HuH-7 (cell line): Measurements from ENCODE around the gene RIMOC1.

Source experiments
- DNase-seq: peaks from one replicate; pipeline ENCODE4 v3.0.0; 2011; ENCODE audit warnings: low spot score

Gene RIMOC1, protein sequence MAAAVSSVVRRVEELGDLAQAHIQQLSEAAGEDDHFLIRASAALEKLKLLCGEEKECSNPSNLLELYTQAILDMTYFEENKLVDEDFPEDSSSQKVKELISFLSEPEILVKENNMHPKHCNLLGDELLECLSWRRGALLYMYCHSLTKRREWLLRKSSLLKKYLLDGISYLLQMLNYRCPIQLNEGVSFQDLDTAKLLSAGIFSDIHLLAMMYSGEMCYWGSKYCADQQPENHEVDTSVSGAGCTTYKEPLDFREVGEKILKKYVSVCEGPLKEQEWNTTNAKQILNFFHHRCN

DNA sequence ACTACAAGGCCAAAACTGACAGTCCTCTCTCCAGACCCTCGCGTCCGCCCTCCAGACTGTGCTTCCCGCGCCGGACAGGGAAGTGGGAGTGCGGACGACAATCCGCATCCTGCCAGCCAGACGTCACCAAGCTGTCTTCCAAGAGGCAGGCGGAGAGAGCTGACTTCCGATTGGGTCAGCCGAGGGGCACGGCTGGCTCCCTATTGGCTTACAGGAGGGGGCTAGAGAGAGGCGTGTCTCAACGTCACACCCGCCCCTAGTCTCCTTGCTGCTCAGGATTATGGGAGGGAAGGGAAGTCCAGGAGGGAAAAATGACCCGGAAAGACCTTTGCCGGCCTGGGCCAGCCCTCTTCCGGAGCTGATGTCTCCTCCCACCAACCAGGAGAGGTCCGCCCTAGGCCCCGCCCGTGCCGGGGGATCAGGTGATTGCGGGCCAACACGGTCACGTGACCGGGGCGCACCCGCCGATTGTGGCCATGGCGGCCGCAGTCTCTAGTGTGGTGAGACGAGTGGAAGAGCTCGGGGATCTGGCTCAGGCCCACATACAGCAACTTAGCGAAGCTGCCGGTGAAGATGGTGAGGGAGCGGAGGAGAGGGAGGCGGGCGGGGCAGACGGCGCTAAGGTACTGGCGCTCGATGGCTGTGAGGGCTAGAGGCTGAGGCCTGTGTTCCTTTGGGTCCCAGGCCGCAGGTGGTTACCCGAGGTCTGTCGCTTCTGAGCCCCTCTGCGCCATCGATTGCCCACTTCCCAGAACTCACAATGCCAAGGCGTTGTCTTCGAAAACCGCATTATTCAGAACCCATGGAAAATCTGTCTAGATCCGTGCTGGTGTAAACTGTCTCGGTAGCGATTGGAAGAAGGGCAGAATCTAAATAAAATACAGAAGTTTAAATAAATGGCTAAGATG lies at the start of gene RIMOC1:
Gene RIMOC1, plus strand, starts transcription at position 453 of the 908 bp plus-strand sequence. Its CDS starts 24 bp downstream, at position 477.
- DNase-seq: peak; percentile 96

DNA sequence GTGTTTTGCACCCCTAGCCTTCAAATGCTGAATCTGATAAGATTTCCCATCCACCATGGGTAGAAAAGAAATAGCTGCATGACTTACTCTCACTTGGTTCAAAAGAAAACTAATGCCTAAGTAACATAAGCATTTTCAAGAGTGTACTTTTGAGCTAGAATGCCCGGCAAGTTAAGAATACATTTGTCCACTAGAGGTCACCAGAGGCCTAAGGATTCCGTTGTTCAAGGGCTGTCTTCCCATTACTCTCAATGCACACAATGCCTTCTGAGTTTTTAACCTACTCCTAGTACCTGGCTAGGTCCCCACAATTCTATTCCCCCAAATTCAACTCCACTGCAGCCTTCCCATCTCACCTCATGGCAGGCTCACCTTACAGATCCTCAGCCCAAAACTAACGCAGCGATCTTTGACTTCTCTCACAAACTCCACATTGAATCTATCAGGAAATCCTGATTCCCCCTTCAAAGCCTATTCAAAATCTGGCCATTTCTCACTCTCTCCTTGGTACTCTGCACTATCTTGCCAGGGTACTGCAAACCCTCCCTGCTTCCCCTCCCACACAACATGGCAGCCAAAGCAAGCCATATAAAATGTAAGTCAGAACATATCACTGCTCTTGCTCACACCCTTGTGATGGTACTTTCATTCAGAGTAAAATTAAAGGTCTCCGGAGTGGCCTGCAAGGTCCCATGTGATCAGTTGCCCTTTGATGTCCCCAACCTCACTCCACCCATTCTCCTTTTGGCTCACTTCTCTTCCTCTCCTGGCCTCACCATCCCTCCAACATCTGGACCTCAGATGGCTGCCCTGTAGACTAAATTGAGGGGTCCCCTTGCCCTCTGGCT lies 47.3 kb upstream of the RIMOC1 start:
- DNase-seq: peak; percentile 65

DNA sequence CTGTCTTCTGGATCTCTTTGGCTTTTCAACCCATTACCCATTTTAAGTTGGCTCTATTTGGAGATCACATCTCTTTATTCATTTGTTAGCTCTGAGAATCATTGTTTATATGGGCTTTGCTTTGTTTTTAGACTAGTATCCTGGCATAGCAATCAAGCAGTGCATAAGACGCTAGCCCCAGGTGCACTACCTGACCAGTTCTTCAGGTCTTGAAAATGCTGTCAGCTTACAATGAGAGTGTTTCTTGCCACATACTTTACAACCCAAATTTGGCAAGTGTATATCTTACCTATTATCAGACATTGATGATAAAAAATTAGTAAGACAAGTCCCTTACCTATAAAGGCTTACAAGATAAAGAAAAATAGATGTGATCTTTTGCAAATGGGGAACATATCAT lies 46.2 kb upstream of the RIMOC1 start:
- DNase-seq: no peak

DNA sequence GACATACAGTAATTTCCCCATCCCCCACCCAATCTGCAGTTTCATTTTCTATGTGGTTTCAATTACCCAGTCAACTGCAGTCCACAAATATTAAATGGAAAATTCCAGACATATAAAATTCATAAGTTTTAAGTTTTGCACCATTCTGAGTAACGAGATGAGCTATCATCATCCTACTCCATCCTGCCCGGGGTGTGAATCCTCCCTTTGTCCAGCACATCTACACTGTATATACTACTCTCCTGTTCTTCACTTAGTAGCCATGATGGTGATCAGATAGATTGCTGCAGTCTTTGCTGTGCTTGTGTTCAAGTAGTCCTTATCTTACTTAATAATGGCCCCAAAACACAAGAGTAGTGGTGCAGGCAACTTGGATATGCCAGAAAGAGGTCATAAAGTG lies 45.3 kb upstream of the RIMOC1 start:
- DNase-seq: no peak

DNA sequence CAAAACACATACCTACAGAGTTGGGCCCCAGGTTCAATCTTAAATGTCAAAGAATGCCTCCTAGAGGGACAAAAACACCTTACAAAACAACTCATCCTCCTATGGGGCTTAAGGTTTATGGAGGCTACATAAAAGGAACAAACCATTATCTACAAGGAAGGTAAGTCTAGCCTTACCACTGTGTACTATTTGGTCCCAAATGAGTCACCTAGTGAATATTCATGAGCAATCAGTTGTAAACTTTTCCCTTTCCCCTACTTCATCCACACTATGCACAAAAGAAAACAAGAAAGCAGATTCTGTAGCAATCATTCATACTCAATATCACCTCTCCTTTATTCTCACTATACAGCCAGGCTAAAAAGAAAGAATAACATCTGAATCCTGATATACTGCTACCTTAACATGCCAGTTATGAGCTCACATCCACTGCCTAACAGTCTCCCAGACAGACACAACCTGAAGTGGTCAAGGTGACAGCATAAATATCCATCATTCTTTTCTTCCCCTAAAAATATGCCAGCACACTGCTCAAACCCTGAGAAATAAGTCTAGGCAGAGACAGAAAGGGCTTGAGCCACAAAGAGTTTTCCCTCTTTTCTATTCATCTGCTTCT lies 40.2 kb upstream of the RIMOC1 start:
- DNase-seq: no peak

DNA sequence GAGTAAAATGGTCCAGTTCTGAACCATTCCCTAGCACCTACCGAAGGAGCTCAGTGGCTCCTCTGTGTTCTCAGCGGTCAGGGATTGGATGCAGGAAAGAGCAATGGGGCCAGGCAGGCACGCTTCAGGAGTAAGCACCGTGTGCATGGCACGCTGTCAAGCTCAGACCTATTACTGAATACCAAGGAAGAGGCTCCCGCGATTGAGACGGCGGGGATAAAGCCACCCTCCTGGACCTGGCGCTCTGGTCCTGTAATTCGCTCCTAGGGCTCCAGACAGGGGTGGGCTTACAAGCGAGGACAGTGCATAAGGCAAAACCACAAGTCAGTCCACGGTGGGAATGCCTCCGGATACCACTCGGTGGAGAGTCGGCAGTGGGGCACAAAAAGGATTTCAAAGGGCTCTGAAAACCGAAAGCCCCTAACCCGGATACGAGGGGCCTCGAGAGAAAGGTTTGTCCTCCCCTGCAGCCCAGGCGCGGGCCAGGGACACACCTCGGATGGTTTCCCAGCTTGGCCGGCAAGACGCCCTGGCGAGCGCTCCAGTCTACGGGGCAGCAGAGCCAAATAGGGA lies 34.9 kb upstream of the RIMOC1 start:
- no peak for DNase-seq

DNA sequence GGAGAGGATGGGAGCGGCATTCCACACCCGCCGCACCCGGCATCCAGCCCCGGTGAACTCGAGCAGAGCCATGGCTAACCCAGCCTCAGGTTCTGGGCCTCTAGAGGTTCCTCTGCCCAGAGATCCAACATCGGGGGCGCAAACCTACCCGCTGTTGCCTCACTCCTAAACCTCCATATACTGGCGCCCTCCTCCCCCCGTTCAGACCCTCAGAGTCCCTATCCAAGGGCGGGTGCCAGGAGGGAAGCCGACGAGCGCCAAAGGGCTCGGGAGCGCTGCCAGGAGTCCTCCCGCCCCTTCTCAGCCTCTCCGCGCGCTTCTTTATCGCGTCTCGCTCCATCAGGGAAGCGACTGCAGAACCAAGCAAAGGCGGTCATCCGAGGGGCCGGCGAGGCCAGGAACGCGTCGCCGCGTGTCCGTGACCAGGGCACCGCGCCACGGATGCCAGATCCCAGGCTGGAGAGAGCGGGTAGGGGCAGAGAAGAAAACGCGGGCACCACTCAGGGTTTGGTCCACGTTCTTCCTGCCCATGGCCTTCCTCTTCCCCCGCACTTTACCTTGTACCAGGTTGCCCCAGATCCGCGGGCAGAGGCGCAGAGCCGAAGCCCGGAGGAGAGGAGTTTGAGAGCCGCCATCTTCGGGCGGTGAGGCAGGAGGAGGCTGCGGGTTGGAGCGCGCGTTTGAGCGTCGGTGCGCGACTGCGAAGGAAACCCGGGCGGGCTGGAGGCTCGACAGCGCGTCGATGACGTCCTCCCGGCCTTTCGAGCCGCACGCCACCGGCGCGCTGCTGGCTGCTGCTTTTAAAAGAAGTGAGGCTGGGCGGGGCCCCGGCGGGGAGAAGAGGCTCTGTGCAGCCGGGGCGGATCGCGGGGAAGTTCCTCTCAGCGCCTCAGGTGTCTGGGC lies 34.2 kb upstream of the RIMOC1 start, which contains the start of gene OXCT1:
Gene OXCT1, minus strand, starts transcription at position 702 of the 903 bp plus-strand sequence. Its CDS starts 67 bp downstream, at position 635.
- DNase-seq: peak; percentile 43

DNA sequence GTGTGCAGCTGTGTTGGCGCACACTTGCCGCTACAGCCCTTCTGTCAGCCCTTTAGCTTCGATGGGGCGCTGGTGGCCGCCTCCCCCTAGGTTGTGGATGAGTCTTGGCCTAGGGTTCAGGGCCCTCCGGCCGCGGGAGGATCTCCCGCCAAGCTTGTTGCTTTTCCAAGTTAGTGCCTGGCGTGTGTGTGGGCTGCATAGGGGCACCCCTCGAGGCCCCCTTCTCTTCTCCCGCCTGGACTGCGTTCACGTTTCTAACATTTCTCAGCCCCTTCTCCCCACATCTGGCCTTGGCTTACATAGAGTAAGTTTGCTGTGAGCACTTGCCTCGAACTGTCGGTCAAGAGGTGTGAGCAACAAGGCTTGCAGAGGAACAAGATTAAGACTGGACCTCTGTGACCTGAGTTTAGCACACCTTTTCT lies 33.5 kb upstream of the RIMOC1 start:
- no peak for DNase-seq

DNA sequence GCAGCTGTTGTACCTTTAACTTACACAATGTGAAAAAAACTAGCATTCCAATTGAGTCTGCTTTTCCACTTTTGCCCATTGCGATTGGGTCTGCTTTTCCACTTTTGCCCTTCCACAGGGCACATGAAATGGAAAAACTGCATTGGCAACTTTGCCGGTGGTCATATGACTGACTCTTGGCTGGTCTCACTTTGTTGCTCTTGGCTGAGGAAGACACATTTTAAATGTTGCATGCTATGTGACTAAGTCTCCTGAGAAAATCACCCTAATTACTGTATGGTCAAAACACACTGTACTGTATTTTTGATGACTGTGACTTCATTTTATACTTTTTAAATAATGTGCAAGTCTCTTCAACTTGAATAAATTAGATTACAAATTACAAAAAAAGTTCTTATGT lies 32.3 kb upstream of the RIMOC1 start:
- no peak for DNase-seq

DNA sequence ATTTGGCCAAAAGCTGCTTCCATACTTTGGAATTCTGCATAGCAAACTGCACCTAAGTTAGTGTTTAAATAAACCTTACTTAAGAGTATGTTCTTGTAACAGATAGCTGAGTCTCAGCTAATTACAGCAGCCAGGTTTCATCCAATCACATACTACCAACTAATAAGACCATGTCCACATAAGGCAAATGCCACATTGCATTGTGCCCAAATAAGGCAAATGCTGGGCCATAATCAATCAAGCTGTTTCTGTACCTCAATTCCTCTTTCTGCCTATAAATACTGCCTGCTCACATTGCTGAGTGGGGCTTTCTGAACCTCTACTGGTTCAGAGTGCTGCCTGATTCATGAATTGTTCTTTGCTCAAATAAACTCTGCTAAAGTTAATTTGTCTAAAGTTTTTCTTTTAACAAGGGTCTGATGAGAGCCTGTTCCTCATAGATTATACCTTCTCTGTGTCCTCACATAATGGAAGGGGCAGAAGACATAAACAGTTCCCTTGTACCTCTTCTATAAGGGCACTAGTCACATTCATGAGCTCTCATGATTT lies 29.6 kb upstream of the RIMOC1 start:
- no peak for DNase-seq

DNA sequence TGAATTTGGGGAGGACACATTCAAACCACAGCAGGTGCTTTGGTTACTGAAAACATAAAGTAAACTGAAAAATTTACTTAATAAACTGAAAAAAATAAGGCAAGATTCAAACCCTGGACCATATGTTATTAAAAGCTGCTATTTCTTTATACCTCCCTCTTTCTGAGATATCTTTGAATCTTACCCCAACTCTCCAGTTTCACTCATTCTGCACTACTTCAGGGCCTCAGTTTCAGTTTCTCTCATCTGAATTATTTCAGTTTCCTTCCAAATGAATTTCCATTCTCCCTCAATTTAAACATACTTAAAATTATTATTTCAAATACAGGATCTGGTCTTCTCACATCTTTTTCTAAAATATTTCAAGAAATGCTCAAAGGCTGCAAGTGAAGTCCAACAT lies 29.0 kb upstream of the RIMOC1 start:
- DNase-seq: no peak

DNA sequence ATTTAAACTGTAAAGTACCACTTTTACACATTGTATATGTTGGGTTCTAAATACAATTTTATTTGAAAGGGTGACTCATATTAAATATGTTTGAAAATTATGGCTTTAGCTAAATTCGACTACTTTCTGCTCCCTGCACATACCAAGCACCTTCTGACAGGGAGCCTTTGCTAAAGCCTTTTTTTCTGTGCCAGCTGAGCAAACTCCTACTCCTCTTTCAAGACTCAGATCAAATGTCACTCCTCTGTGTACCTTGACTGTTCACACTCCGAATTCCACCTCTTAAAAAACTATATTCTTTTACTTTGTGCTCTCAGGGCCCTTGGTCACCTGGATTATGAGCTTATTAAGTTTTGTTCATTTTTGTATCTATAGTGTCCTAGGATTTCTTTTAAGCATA lies 27.5 kb upstream of the RIMOC1 start:
- no peak for DNase-seq

DNA sequence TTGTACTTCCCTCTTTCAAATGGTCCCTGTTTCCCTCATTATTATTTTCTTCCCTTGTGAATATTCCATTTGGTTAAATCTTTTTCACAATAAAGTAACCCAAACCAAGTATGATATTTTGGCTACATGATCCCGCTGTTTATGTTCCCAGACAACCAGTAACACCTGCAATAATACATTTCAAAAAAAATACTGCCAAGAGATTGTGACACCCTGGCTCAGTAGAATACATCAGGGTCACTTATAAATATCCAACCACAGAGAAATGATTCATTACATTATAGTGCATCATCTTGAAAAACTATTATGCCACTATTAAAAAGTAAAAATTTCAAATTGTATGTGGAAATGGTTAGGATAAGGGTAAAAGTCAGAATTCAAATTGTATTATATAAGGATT lies 26.7 kb upstream of the RIMOC1 start:
- no peak for DNase-seq

DNA sequence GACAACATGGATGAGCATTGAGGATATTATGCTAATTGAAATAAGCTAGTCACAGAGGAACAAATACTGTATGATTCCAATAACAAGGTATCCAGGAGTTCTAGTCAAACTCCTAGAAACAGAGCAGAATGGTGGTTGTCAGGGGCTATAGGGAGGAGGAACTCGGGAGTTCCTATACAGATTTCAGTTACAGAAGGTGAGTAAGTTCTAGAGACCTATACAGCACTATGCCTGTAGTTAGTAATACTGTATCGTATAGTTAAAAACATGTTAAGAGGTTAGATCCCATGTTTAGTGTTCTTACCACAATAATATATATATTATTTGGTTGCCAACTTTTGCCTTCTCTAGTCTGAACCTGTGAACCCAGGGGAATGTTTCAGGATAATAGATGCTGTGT lies 26.0 kb upstream of the RIMOC1 start:
- DNase-seq: no peak

DNA sequence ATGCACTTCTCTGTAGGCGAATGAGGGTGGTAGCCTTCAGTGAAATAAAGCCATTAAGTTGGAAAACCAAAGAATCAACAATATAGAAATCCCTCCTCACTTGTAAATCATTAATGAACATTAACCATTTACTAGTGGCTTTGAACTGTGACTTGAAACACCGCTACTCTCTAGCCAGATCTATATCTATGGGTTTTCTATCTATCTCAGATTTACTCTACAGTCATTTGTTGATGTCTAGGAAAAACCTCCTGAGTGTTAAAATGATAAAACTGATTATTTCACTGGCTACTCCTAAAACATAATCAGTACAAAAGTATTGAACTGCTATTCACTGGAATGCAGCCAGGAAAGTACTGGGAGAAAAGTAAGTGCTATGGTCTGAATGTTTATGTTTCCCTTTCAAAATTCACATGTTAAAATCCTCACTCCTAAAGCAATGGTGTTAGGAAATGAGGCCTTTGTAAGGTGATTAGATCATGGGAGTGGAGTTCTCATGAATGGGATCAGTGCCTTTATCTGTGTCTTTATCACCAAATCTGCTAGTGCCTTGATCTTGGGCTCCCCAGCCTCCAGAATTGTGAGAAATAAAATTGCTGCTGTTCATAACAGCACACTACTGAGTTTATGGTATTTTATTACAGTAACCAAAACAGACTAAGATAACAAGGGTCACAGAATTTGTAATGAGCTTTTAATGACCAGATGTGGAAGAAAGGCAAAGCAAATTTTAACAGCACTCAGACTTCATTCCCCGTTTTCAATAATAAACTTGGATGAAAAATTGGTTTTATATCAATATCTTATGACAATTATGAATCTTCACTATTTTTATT lies 25.3 kb upstream of the RIMOC1 start:
- DNase-seq: peak; percentile 44

DNA sequence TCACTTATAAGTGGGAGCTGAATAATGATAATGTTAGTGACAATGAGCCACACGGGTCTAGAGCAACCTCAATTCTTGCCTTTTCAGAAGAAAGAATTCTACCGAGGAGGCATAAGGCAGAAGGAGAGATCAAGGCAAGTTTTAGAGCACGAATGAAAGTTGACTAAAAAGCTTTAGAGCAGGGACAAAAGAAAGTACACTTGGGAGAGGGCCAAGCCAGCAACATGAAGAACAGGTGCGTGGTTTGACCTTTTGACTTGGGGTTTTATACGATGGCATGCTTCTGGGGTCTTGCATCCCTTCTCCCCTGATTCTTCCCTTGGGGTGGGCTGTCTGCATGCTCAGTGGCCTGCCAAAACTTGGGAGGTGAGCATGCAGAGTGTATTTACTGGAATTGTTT lies 21.4 kb upstream of the RIMOC1 start:
- DNase-seq: no peak

DNA sequence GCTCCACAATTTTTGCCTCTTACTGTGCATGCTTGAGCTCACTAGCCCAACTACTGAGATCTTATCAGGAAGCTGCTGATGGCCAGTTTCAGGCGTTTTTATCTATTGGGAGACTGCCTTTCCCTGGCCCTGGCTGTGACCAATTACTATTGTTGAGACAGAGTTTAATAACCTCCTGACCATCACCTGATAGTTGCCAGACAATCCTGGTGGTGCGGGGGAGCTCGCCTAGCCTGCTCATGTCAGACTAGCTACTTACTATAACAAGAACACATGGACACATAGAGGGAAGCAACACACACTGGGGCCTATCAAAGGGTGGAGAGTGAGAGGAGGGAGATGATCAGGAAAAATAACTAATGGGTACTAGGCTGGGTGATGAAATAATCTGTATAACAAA lies 20.9 kb upstream of the RIMOC1 start:
- no peak for DNase-seq

DNA sequence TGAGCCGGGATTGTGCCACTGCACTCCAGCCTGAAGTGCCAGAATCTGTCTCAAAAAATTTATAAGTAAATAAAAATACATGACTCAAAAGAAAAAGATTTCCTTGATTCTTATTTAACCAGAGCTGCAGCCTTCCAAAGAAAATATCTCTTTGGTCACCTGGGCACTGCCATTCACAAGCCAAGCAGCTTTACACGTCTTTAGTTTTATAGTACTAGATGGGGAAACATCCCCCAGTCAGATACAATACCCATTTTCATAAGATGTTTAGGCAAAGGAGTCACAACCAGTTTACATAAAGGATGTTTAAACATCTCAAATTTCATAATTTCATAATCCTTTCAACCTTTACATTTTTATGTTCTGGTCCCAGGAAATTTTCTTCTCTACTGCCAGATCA lies 20.2 kb upstream of the RIMOC1 start:
- DNase-seq: no peak

DNA sequence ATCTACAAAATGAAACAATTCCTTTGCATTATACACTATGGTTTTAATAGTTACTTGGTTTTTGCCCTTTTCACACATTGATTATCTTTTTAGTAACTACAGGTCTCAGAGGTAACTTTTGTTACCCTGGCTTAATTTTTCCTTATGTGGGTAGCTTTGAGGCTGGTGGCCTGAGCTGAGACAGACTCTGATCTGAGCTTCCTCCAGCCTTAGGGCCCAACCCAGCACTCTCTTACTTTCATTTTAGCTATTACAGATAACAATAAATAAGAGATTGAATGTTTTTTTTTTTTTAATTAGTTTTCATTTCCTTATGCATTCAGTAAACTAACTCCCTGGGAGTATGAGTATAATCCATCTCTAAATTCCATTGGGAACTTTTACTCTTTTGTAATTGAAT lies 18.9 kb upstream of the RIMOC1 start:
- no peak for DNase-seq
